ENCODE results near the gene WDR75.

GRCh38 chr2:189512879-189513278 lies 71.6 kb downstream of the WDR75 start:
- TF ChIP-seq POLR2AphosphoS5 (IDR thresholded peaks at IDR 0.05; ENCODE audit: low read depth, low read length), result no peak
- no peak for TF ChIP-seq POLR2A (IDR thresholded peaks at IDR 0.05; ENCODE audit: borderline replicate concordance, extremely low read depth, insufficient read depth, insufficient read length)
- TF ChIP-seq, protein P1, sequence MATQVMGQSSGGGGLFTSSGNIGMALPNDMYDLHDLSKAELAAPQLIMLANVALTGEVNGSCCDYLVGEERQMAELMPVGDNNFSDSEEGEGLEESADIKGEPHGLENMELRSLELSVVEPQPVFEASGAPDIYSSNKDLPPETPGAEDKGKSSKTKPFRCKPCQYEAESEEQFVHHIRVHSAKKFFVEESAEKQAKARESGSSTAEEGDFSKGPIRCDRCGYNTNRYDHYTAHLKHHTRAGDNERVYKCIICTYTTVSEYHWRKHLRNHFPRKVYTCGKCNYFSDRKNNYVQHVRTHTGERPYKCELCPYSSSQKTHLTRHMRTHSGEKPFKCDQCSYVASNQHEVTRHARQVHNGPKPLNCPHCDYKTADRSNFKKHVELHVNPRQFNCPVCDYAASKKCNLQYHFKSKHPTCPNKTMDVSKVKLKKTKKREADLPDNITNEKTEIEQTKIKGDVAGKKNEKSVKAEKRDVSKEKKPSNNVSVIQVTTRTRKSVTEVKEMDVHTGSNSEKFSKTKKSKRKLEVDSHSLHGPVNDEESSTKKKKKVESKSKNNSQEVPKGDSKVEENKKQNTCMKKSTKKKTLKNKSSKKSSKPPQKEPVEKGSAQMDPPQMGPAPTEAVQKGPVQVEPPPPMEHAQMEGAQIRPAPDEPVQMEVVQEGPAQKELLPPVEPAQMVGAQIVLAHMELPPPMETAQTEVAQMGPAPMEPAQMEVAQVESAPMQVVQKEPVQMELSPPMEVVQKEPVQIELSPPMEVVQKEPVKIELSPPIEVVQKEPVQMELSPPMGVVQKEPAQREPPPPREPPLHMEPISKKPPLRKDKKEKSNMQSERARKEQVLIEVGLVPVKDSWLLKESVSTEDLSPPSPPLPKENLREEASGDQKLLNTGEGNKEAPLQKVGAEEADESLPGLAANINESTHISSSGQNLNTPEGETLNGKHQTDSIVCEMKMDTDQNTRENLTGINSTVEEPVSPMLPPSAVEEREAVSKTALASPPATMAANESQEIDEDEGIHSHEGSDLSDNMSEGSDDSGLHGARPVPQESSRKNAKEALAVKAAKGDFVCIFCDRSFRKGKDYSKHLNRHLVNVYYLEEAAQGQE (IDR thresholded peaks at IDR 0.05; ENCODE audit: low read depth), result no peak
- no peak for TF ChIP-seq ATF3 (IDR thresholded peaks at IDR 0.05)
- no peak for TF ChIP-seq JUND (IDR thresholded peaks at IDR 0.05)
- TF ChIP-seq, protein P2, sequence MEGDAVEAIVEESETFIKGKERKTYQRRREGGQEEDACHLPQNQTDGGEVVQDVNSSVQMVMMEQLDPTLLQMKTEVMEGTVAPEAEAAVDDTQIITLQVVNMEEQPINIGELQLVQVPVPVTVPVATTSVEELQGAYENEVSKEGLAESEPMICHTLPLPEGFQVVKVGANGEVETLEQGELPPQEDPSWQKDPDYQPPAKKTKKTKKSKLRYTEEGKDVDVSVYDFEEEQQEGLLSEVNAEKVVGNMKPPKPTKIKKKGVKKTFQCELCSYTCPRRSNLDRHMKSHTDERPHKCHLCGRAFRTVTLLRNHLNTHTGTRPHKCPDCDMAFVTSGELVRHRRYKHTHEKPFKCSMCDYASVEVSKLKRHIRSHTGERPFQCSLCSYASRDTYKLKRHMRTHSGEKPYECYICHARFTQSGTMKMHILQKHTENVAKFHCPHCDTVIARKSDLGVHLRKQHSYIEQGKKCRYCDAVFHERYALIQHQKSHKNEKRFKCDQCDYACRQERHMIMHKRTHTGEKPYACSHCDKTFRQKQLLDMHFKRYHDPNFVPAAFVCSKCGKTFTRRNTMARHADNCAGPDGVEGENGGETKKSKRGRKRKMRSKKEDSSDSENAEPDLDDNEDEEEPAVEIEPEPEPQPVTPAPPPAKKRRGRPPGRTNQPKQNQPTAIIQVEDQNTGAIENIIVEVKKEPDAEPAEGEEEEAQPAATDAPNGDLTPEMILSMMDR (IDR thresholded peaks at IDR 0.05 in 2 of 3, conservative IDR thresholded peaks at IDR 0.05 in 1 of 3; ENCODE audit: borderline replicate concordance in 1 of 3, insufficient read depth in 1 of 3, low read depth in 2 of 3, low read length in 2 of 3), result no peak
- TF ChIP-seq ZFX (IDR thresholded peaks at IDR 0.05), result no peak
- no peak for TF ChIP-seq YY1 (IDR thresholded peaks at IDR 0.05; ENCODE audit: extremely low read depth, insufficient replicate concordance, low read depth, low read length)
- TF ChIP-seq SIN3A (IDR thresholded peaks at IDR 0.05; ENCODE audit: low read depth), result no peak
